Neural cell (in vitro differentiated cells): ENCODE data around the gene MID1. TPM values are rescaled to one million over a fixed set of nuclear protein-coding genes. Genes with fewer than 3 reads are reported as not detected.

Experiments used
- H2AFZ ChIP-seq: fragments of 200-600, 300-800 bp; sonication (generic), shearing (Covaris generic); 2 replicates; pipeline ENCODE4 v1.6.0; 2014; ENCODE audit warnings: low read depth, mild to moderate bottlenecking, antibody characterized with exemption, low read length, moderate library complexity
- H3F3A ChIP-seq: fragments of 200-600 bp; shearing (Covaris generic); 2 replicates; pipeline ENCODE4 v1.6.1; 2016; ENCODE audit warnings: mild to moderate bottlenecking, moderate library complexity, mixed read lengths, antibody characterized with exemption, low read length; ENCODE audit not compliant: insufficient read depth, poor library complexity, severe bottlenecking
- H3K27ac ChIP-seq: fragments of 200-600, 300-800 bp; sonication (generic), shearing (Covaris generic); 2 replicates; pipeline ENCODE4 v1.5.1; 2014; ENCODE audit warnings: mild to moderate bottlenecking, low read length, moderate library complexity
- H3K27me3 ChIP-seq: fragments of 300-800, 200-600 bp; sonication (generic), shearing (Covaris generic); 2 replicates; pipeline ENCODE4 v1.6.0; 2014; ENCODE audit warnings: mild to moderate bottlenecking, low read depth, low read length, moderate library complexity; ENCODE audit not compliant: insufficient read depth
- H3K36me3 ChIP-seq: fragments of 300-800, 200-600 bp; sonication (generic), shearing (Covaris generic); 2 replicates; pipeline ENCODE4 v1.5.1; 2014; ENCODE audit warnings: mild to moderate bottlenecking, antibody characterized with exemption, low read length, moderate library complexity; ENCODE audit not compliant: insufficient read depth
- H3K4me2 ChIP-seq: fragments of 300-800, 200-600 bp; sonication (generic), shearing (Covaris generic); 2 replicates; pipeline ENCODE4 v1.6.0; 2014; ENCODE audit warnings: mild to moderate bottlenecking, low read length
- H3K4me3 ChIP-seq: fragments of 300-800, 200-600 bp; sonication (generic), shearing (Covaris generic); 2 replicates; pipeline ENCODE4 v1.5.1; 2014; ENCODE audit warnings: mild to moderate bottlenecking, low read length, moderate library complexity
- H3K79me2 ChIP-seq: fragments of 200-600 bp; shearing (Covaris generic); replicated peaks from 2 replicates; pipeline ENCODE4 v1.6.0; 2014; ENCODE audit warnings: mild to moderate bottlenecking, low read length, moderate library complexity; ENCODE audit not compliant: insufficient read depth
- H3K9ac ChIP-seq: fragments of 300-800, 200-600 bp; sonication (generic), shearing (Covaris generic); 2 replicates; pipeline ENCODE4 v1.6.1; 2016; ENCODE audit warnings: mild to moderate bottlenecking, low read length, mixed read lengths
- H3K9me2 ChIP-seq: fragments of 200-600 bp; shearing (Covaris generic); 2 replicates; pipeline ENCODE4 v1.6.1; 2016; ENCODE audit warnings: mild to moderate bottlenecking, low read length, mixed read lengths; ENCODE audit not compliant: insufficient read depth
- H3K9me3 ChIP-seq: fragments of 200-600, 300-800 bp; sonication (generic), shearing (Covaris generic); 2 replicates; pipeline ENCODE4 v1.6.1; 2016; ENCODE audit warnings: mild to moderate bottlenecking, mixed run types, low read length, moderate library complexity, mixed read lengths
- H4K20me1 ChIP-seq: fragments of 200-600 bp; shearing (Covaris generic); 2 replicates; pipeline ENCODE4 v1.6.1; 2016; ENCODE audit warnings: mild to moderate bottlenecking, mixed run types; ENCODE audit not compliant: insufficient read depth
- EP300 ChIP-seq: fragments of 450-650 bp; conservative IDR thresholded peaks from 2 replicates; pipeline ENCODE4 v1.6.1; 2014; ENCODE audit warnings: antibody characterized with exemption, mild to moderate bottlenecking, moderate library complexity; ENCODE audit not compliant: poor library complexity, severe bottlenecking
- EZH2 ChIP-seq: fragments of 200-600, 300-800 bp; shearing (Covaris generic), sonication (generic); IDR thresholded peaks from 2 replicates; pipeline ENCODE4 v1.6.1; 2014; ENCODE audit warnings: antibody characterized with exemption, low read length, borderline replicate concordance, mild to moderate bottlenecking; ENCODE audit not compliant: insufficient read depth, poor library complexity, severe bottlenecking
- MXI1 ChIP-seq: fragments of 450-650 bp; conservative IDR thresholded peaks from 2 replicates; pipeline ENCODE4 v1.6.1; 2014; ENCODE audit warnings: antibody characterized with exemption, mild to moderate bottlenecking; ENCODE audit not compliant: poor library complexity, severe bottlenecking
- POLR2AphosphoS5 ChIP-seq: IDR thresholded peaks from 2 replicates; pipeline ENCODE4 v1.6.1; 2012
- RAD21 ChIP-seq: fragments of 450-650 bp; conservative IDR thresholded peaks from 2 replicates; pipeline ENCODE4 v1.6.1; 2014; ENCODE audit warnings: antibody characterized with exemption, mild to moderate bottlenecking, moderate library complexity
- SMC3 ChIP-seq: fragments of 450-650 bp; conservative IDR thresholded peaks from 2 replicates; pipeline ENCODE4 v1.6.1; 2014; ENCODE audit warnings: antibody characterized with exemption, mild to moderate bottlenecking, moderate library complexity; ENCODE audit not compliant: poor library complexity
- TAF1 ChIP-seq: IDR thresholded peaks from 2 replicates; pipeline ENCODE4 v1.6.1; 2012; ENCODE audit warnings: low read depth
- polyA plus RNA-seq: library from polyadenylated mRNA; depleted of rRNA; stranded (reverse); fragments of >200 nt; gene quantifications from 2 replicates; pipeline ENCODE4 v1.2.3, GENCODE V29; 2014
- TF ChIP-seq, protein P1 (sequence below): IDR thresholded peaks from 2 replicates; pipeline ENCODE4 v1.6.1; 2012; ENCODE audit warnings: borderline replicate concordance
- TF ChIP-seq, protein P2 (sequence below): fragments of 450-650 bp; IDR thresholded peaks from 2 replicates; pipeline ENCODE4 v1.5.1; 2014; ENCODE audit warnings: antibody characterized with exemption, mild to moderate bottlenecking, moderate library complexity; ENCODE audit not compliant: poor library complexity, severe bottlenecking

The MID1 gene
- polyA plus RNA-seq, 1 donor from 2014 or later: 16.6 TPM

DNA sequence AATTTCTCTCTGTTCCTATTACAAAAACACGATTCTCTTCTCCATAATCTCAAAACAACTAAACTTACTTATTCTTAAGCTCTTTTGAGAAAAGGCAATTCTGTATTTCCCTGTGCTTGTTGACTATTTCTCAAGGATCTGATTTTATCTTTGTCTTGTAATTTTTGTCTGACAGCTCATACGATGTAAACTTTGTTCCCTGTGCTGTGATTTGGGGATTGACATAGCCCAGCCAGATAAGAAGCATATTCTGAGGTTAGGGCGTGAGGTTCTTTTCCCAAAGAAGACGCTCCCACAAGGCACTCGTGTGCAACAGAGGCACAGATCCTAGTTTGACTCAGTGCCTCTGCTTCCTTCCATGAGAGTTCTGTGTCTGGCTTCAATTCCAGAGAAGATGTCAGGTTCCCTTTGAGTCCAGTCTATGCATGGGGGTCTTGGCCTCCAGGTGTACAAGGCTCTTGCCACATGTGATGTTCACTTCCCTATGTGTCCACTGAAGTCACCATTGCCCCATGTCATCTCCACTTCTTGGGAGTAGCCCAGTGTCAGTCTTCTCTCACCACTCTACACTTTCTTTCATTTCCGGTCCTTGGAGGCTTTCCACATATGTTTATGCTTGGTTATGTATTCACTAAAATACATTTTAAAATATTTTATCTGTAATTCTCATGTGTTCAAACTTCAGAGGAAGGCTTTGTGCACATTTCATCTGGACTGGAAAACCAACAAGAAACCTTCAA is 94.8 kb downstream of the MID1 start:
- no peaks in the 10 kb centered on the region for H4K20me1 ChIP-seq
- no peak overlapping the region for H3K27ac ChIP-seq
- H3K9me3 ChIP-seq: no peaks in the 10 kb centered on the region
- H2AFZ ChIP-seq: no peak overlapping the region
- no peaks in the 10 kb centered on the region for H3K36me3 ChIP-seq
- H3K4me3 ChIP-seq: no peak overlapping the region
- no peaks in the 10 kb centered on the region for H3F3A ChIP-seq
- no peaks in the 10 kb centered on the region for H3K79me2 ChIP-seq
- TF ChIP-seq MXI1: no peak
- no peak overlapping the region for H3K9ac ChIP-seq
- H3K4me2 ChIP-seq: no peak overlapping the region
- H3K9me2 ChIP-seq: no peaks in the 10 kb centered on the region
- H3K27me3 ChIP-seq: no peaks in the 10 kb centered on the region

DNA sequence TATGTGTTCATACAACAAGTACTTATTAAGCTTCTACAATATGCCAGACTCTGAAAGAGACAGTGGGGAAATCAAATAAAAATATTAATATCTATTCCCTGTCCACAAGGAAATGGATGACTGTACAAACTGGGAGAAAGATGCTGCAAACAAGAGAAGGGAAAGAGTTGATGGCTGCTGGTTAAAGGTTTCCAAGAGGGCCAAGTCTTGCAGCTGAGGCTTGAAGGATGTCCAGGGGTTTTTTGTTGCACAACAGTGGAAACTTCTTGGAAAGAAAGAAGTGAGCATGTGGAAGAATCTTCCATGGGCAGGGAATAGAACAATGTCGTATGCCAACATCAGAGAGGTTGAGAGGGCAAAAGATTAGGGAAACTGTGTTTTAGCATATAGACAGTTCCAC is 95.8 kb downstream of the MID1 start:
- H3K27ac ChIP-seq: no peak overlapping the region
- no peaks in the 10 kb centered on the region for H3K36me3 ChIP-seq
- no peak overlapping the region for H3K4me2 ChIP-seq
- no peaks in the 10 kb centered on the region for H3F3A ChIP-seq
- H3K9me2 ChIP-seq: no peaks in the 10 kb centered on the region
- H3K9me3 ChIP-seq: no peaks in the 10 kb centered on the region
- no peak overlapping the region for H3K4me3 ChIP-seq
- TF ChIP-seq MXI1 (no peak), TAF1 (no peak), POLR2AphosphoS5 (no peak), EP300 (no peak), RAD21 (no peak), EZH2 (no peak), SMC3 (no peak)
- TF ChIP-seq, protein P1, sequence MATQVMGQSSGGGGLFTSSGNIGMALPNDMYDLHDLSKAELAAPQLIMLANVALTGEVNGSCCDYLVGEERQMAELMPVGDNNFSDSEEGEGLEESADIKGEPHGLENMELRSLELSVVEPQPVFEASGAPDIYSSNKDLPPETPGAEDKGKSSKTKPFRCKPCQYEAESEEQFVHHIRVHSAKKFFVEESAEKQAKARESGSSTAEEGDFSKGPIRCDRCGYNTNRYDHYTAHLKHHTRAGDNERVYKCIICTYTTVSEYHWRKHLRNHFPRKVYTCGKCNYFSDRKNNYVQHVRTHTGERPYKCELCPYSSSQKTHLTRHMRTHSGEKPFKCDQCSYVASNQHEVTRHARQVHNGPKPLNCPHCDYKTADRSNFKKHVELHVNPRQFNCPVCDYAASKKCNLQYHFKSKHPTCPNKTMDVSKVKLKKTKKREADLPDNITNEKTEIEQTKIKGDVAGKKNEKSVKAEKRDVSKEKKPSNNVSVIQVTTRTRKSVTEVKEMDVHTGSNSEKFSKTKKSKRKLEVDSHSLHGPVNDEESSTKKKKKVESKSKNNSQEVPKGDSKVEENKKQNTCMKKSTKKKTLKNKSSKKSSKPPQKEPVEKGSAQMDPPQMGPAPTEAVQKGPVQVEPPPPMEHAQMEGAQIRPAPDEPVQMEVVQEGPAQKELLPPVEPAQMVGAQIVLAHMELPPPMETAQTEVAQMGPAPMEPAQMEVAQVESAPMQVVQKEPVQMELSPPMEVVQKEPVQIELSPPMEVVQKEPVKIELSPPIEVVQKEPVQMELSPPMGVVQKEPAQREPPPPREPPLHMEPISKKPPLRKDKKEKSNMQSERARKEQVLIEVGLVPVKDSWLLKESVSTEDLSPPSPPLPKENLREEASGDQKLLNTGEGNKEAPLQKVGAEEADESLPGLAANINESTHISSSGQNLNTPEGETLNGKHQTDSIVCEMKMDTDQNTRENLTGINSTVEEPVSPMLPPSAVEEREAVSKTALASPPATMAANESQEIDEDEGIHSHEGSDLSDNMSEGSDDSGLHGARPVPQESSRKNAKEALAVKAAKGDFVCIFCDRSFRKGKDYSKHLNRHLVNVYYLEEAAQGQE: no peak
- TF ChIP-seq, protein P2, sequence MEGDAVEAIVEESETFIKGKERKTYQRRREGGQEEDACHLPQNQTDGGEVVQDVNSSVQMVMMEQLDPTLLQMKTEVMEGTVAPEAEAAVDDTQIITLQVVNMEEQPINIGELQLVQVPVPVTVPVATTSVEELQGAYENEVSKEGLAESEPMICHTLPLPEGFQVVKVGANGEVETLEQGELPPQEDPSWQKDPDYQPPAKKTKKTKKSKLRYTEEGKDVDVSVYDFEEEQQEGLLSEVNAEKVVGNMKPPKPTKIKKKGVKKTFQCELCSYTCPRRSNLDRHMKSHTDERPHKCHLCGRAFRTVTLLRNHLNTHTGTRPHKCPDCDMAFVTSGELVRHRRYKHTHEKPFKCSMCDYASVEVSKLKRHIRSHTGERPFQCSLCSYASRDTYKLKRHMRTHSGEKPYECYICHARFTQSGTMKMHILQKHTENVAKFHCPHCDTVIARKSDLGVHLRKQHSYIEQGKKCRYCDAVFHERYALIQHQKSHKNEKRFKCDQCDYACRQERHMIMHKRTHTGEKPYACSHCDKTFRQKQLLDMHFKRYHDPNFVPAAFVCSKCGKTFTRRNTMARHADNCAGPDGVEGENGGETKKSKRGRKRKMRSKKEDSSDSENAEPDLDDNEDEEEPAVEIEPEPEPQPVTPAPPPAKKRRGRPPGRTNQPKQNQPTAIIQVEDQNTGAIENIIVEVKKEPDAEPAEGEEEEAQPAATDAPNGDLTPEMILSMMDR: no peak
- no peaks in the 10 kb centered on the region for H3K27me3 ChIP-seq
- H3K79me2 ChIP-seq: no peaks in the 10 kb centered on the region
- H2AFZ ChIP-seq: no peak overlapping the region
- H3K9ac ChIP-seq: no peak overlapping the region
- H4K20me1 ChIP-seq: no peaks in the 10 kb centered on the region

DNA sequence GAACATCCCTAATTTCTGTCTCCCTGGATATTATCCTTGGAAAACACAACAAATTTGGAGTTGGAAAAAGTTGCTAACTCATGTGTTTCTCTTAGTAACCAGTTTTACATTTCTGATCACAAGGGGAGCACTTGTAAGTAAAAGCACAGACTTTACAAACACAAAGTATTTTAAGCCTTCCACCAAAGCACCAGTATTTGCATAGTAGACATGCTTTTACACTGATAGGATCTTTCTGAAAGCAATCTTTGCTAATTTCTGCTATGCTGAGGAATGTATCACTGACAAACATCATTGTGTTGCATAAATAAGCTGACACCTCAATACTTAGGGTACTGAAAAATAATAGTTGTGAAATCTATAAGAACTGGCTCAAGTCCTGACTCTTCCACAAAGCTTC is 100.6 kb downstream of the MID1 start:
- H3K36me3 ChIP-seq: no peaks in the 10 kb centered on the region
- H3K79me2 ChIP-seq: no peaks in the 10 kb centered on the region
- H3K4me2 ChIP-seq: no peak overlapping the region
- no peak overlapping the region for H3K4me3 ChIP-seq
- no peaks in the 10 kb centered on the region for H3K27me3 ChIP-seq
- TF ChIP-seq MXI1: no peak
- TF ChIP-seq, protein P1: no peak
- TF ChIP-seq TAF1: no peak
- TF ChIP-seq SMC3: no peak
- no peak for TF ChIP-seq EP300
- no peak for TF ChIP-seq RAD21
- TF ChIP-seq EZH2: no peak
- TF ChIP-seq, protein P2: no peak
- TF ChIP-seq POLR2AphosphoS5: no peak
- no peaks in the 10 kb centered on the region for H4K20me1 ChIP-seq
- H3K9me2 ChIP-seq: no peaks in the 10 kb centered on the region
- no peak overlapping the region for H3K27ac ChIP-seq
- H3K9me3 ChIP-seq: no peaks in the 10 kb centered on the region
- no peaks in the 10 kb centered on the region for H3F3A ChIP-seq
- H2AFZ ChIP-seq: no peak overlapping the region
- no peak overlapping the region for H3K9ac ChIP-seq
